Stimulated activated CD4-positive, alpha-beta T cell treated with anti-CD3 and anti-CD28 coated beads, Interleukin-15, amount 100 ng/mL, for 1 hour (primary cell): Measurements from ENCODE around the gene SVEP1.
"Not testable (repeated sequence)": the region's sequence is repeated elsewhere in the genome, so short reads cannot be mapped to it uniquely, and the experiment has no call there.

Source experiments
- DNase-seq, 2 donors: peaks; one replicate each; pipeline ENCODE4 v3.0.0-alpha.2; 2020; ENCODE audit warnings: low read depth in 1 of 2, low spot score in 1 of 2

Gene SVEP1

GRCh38 chr9:110579034-110579861 is at the start of gene SVEP1:
SVEP1 (minus strand) TSS chr9:110579741; CDS start chr9:110579543, 198 bp downstream.
- DNase-seq = no peak

GRCh38 chr9:110626101-110626829 is 46.7 kb upstream of the SVEP1 start:
- no peak for DNase-seq

- no peak for DNase-seq
Observed at GRCh38 chr9:110623462-110624025, 44.0 kb upstream of the SVEP1 start.

GRCh38 chr9:110622368-110622767 is 42.8 kb upstream of the SVEP1 start:
- DNase-seq = no peak

- DNase-seq = no peak
Observed at GRCh38 chr9:110620726-110621125, 41.2 kb upstream of the SVEP1 start.

GRCh38 chr9:110619831-110620230 is 40.3 kb upstream of the SVEP1 start:
- DNase-seq = no peak

GRCh38 chr9:110615498-110615897 is 36.0 kb upstream of the SVEP1 start:
- no peak for DNase-seq

GRCh38 chr9:110614576-110614975 is 35.0 kb upstream of the SVEP1 start:
- DNase-seq = not testable (repeated sequence)

- DNase-seq = no peak
Observed at GRCh38 chr9:110606179-110606790, 26.7 kb upstream of the SVEP1 start.

- DNase-seq = no peak
Observed at GRCh38 chr9:110605565-110605964, 26.0 kb upstream of the SVEP1 start.

- no peak for DNase-seq
Observed at GRCh38 chr9:110604171-110604601, 24.6 kb upstream of the SVEP1 start.

GRCh38 chr9:110602281-110602680 is 22.7 kb upstream of the SVEP1 start:
- no peak for DNase-seq

GRCh38 chr9:110601098-110601497 is 21.6 kb upstream of the SVEP1 start:
- no peak for DNase-seq

- DNase-seq = no peak
Observed at GRCh38 chr9:110599468-110599867, 19.9 kb upstream of the SVEP1 start.

GRCh38 chr9:110592044-110592830 is 12.7 kb upstream of the SVEP1 start:
- no peak for DNase-seq

GRCh38 chr9:110591526-110591925 is 12.0 kb upstream of the SVEP1 start:
- DNase-seq = no peak

GRCh38 chr9:110590816-110591215 is 11.3 kb upstream of the SVEP1 start:
- DNase-seq = no peak

- DNase-seq = no peak
Observed at GRCh38 chr9:110588296-110588695, 8.8 kb upstream of the SVEP1 start.

- DNase-seq = no peak
Observed at GRCh38 chr9:110583237-110583636, 3.7 kb upstream of the SVEP1 start.

GRCh38 chr9:110582156-110582555 is 2.6 kb upstream of the SVEP1 start:
- no peak for DNase-seq

- no peak for DNase-seq
Observed at GRCh38 chr9:110580850-110581249, 1.3 kb upstream of the SVEP1 start.
